Activated B cell treated with CpG ODN at 0.5 μM for 24 hours (primary cell): ENCODE results near the gene SIGLEC1. TPM values are rescaled to one million over a fixed set of nuclear protein-coding genes. Genes with fewer than 3 reads are reported as not detected.

Experiments used
- ATAC-seq: fragments of 200-7000 bp; cut with Tn5 transposase; one replicate; pipeline ENCODE4 v1.10.0; 2021; ENCODE audit warnings: low read depth, mild to moderate bottlenecking, moderate library complexity
- CTCF ChIA-PET: fragments of 350-600 bp; sonication (Branson Sonifier 250); formaldehyde crosslinking; loops from one replicate; lab custom pipeline; 2021; ENCODE audit warnings: antibody characterized with exemption; lab: Charles Lee
- POLR2A ChIA-PET: fragments of 350-600 bp; sonication (Branson Sonifier 250); formaldehyde crosslinking; loops from one replicate; lab custom pipeline; 2021; ENCODE audit warnings: antibody characterized with exemption; lab: Charles Lee
- DNase-seq: peaks from one replicate; pipeline ENCODE4 v3.0.0; 2022
- H3K27ac Mint-ChIP-seq: one replicate; pipeline ENCODE4 v1.8.0; 2020; ENCODE audit warnings: mixed read lengths
- H3K27me3 Mint-ChIP-seq: one replicate; pipeline ENCODE4 v1.8.0; 2021; ENCODE audit warnings: mixed read lengths
- H3K36me3 Mint-ChIP-seq: one replicate; pipeline ENCODE4 v1.8.0; 2021; ENCODE audit warnings: low read depth, mixed read lengths
- H3K4me1 Mint-ChIP-seq: one replicate; pipeline ENCODE4 v1.8.0; 2021; ENCODE audit warnings: mixed read lengths
- H3K4me3 Mint-ChIP-seq: one replicate; pipeline ENCODE4 v1.8.0; 2020; ENCODE audit warnings: mild to moderate bottlenecking, mixed read lengths
- H3K9me3 Mint-ChIP-seq: one replicate; pipeline ENCODE4 v1.8.0; 2020; ENCODE audit warnings: mixed read lengths
- CTCF ChIP-seq: fragments of 200-600 bp; IDR thresholded peaks from one replicate; pipeline ENCODE4 v1.8.0; 2022; ENCODE audit warnings: antibody characterized with exemption, mild to moderate bottlenecking
- intact Hi-C: fragments of 100-400 bp; cut with micrococcal nuclease; formaldehyde crosslinking; loops from one replicate; pipeline ENCODE4 v1.15.1; 2024
- total RNA-seq: library from RNA; stranded (reverse); gene quantifications from 2 replicates; pipeline ENCODE4 v1.2.3, GENCODE V29; 2022

Gene SIGLEC1
- total RNA-seq, 1 donor from 2014 or later = not detected

GRCh38 chr20:3740615-3741301 is 28.4 kb upstream of the SIGLEC1 start:
- Mint-ChIP-seq H3K27ac (no peak overlapping the region), H3K4me3 (no peak overlapping the region), H3K27me3 (peaks cover 15% of the 10 kb centered on the region), H3K36me3 (no peaks in the 10 kb centered on the region), H3K4me1 (peaks cover 11% of the 10 kb centered on the region), H3K9me3 (no peaks in the 10 kb centered on the region)
- intact Hi-C loops = no loop called here
- ATAC-seq (no peak), DNase-seq (no peak)
- ChIA-PET CTCF (no interaction called here), POLR2A (no interaction called here)
- TF ChIP-seq CTCF = no peak

GRCh38 chr20:3739926-3740451 is 27.6 kb upstream of the SIGLEC1 start:
- peaks cover 11% of the 10 kb centered on the region for H3K27me3 Mint-ChIP-seq
- CTCF ChIA-PET = no interaction called here

DNA sequence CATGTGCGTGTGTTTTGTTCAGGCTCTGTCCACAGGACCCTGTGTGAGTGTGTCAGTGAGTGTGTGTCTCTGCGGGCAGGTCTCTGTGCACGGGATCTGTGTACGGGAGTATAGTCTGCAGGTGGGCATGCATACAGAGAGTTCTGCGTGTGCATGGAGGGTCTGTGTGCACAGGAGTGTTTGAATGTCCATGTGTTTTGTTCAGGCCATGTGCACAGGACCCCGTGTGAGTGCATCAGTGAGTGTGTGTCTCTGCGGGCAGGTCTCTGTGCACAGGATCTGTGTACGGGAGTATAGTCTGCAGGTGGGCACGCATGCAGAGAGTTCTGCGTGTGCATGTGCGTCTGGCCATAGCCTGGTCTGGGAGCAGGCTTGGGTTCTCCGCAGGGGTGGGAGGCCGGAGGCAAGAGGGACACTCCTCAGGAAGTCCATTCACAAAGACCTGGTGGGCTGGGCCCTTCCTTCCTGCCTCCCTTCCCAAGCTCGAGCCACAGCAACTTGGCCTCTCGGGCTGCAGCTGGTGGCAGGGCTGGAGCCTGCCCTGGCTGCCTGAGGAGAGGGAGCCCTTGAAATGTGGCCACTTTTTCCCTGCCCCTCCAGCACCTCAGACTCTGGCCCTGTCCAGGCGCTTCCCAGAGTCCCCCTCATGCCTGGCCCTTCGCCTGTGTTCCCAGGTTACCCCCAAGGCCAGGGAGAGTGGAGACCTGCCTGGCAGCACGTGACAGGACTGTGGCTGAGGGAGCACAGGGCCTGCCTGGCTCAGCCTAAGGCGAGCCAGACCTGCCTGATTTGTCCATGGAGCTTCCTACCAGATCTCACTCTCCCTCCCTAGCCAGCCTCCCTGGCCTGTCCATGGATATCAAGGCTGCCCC is 26.9 kb upstream of the SIGLEC1 start:
- Mint-ChIP-seq H3K4me3 (no peak overlapping the region), H3K4me1 (peaks cover 2% of the 10 kb centered on the region), H3K27me3 (peaks cover 5% of the 10 kb centered on the region), H3K36me3 (no peaks in the 10 kb centered on the region), H3K9me3 (no peaks in the 10 kb centered on the region), H3K27ac (no peak overlapping the region)
- intact Hi-C loops = no loop called here
- POLR2A ChIA-PET = no interaction called here
- ATAC-seq (no peak), DNase-seq (no peak)
- CTCF ChIA-PET = no interaction called here
- TF ChIP-seq CTCF = no peak

More at GRCh38 chr20:3739926-3740451, 27.6 kb upstream of the SIGLEC1 start:
- no peak for ATAC-seq
- H3K36me3 Mint-ChIP-seq = no peaks in the 10 kb centered on the region
- peaks cover 8% of the 10 kb centered on the region for H3K4me1 Mint-ChIP-seq
- no peak for TF ChIP-seq CTCF
- no peak for DNase-seq
- POLR2A ChIA-PET = no interaction called here
- no peak overlapping the region for H3K4me3 Mint-ChIP-seq
- intact Hi-C loops = no loop called here
- H3K9me3 Mint-ChIP-seq = no peaks in the 10 kb centered on the region
- no peak overlapping the region for H3K27ac Mint-ChIP-seq

DNA sequence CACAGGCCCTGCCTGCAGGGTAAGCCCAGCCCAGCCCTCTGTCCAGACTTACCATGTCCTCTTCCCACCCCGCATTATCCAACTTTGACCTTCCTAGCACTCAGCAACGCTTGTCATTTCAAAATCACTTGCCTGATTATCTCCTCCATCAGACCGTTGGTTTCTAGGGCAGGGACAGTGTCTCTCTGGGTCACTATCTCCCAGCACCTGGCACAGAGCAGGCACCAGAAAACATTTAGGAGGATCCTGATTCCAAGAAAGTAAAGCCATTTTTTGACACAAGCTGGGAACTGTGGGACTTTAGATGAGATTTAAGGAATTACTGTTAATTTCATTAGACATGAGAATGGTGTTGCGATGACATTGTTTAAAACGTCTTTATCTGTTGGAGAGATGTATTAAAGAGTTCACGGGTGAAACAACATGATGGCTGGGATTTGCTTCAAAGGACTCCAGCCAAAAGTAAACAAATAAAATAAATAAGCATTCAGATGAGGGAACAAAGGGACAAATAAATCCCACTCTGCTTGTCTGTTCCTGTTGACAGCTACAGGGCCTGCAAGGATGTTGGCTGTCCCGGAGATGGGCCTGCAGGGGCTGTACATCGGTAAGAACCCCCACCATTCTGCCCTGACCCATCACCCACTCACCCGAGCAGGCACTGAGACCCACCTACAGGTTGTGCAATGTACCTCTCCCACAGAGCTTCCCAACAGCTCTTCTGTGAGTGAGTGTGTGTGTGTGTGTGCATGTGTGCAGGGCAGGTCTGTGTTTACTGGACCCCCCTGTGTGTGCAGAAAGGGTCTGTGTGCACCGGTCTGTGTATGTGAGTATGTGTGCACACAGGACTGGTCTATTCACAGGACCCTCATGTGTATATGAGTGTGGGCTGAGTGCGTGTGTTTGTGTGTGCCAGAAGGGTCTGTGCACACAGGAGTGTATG is 26.0 kb upstream of the SIGLEC1 start:
- H3K36me3 Mint-ChIP-seq = no peaks in the 10 kb centered on the region
- no peak overlapping the region for H3K4me3 Mint-ChIP-seq
- ChIA-PET POLR2A (no interaction called here), CTCF (no interaction called here)
- peaks cover 8% of the 10 kb centered on the region for H3K27me3 Mint-ChIP-seq
- intact Hi-C loops = no loop called here
- no peak for TF ChIP-seq CTCF
- no peak for ATAC-seq
- no peaks in the 10 kb centered on the region for H3K9me3 Mint-ChIP-seq
- DNase-seq = no peak
- no peak overlapping the region for H3K27ac Mint-ChIP-seq
- no peaks in the 10 kb centered on the region for H3K4me1 Mint-ChIP-seq
